GM18907 (cell line): ENCODE measurements around the gene PTPN23.

Experiments used
- ATAC-seq: cut with Tn5 transposase; IDR thresholded peaks from one replicate; pipeline ENCODE4 v1.9.1; 2021; ENCODE audit warnings: mild to moderate bottlenecking, moderate library complexity; ENCODE audit not compliant: unreplicated experiment

Gene PTPN23

GRCh38 chr3:47404955-47405790, 24.4 kb downstream of the PTPN23 start:
- no peak for ATAC-seq

- ATAC-seq: no peak
Observed at GRCh38 chr3:47405820-47406761, 25.3 kb downstream of the PTPN23 start.

GRCh38 chr3:47406762-47407149, 25.9 kb downstream of the PTPN23 start:
- ATAC-seq: no peak

- no peak for ATAC-seq
Observed at GRCh38 chr3:47407237-47407636, 26.4 kb downstream of the PTPN23 start.

GRCh38 chr3:47407896-47408838, 27.3 kb downstream of the PTPN23 start:
- no peak for ATAC-seq

GRCh38 chr3:47408839-47409229, 28.0 kb downstream of the PTPN23 start:
- no peak for ATAC-seq

- no peak for ATAC-seq
Observed at GRCh38 chr3:47409284-47409683, 28.5 kb downstream of the PTPN23 start.

- no peak for ATAC-seq
Observed at GRCh38 chr3:47409688-47410416, 29.0 kb downstream of the PTPN23 start.

GRCh38 chr3:47410417-47410720, 29.5 kb downstream of the PTPN23 start:
- no peak for ATAC-seq

GRCh38 chr3:47410801-47411646, 30.2 kb downstream of the PTPN23 start:
- no peak for ATAC-seq

GRCh38 chr3:47411696-47412452, 31.1 kb downstream of the PTPN23 start:
- ATAC-seq: no peak

- no peak for ATAC-seq
Observed at GRCh38 chr3:47412453-47412756, 31.6 kb downstream of the PTPN23 start.

- no peak for ATAC-seq
Observed at GRCh38 chr3:47412842-47413520, 32.2 kb downstream of the PTPN23 start.

- no peak for ATAC-seq
Observed at GRCh38 chr3:47413751-47414150, 32.9 kb downstream of the PTPN23 start.

- ATAC-seq: no peak
Observed at GRCh38 chr3:47414161-47414564, 33.3 kb downstream of the PTPN23 start.

GRCh38 chr3:47414666-47415587, 34.1 kb downstream of the PTPN23 start:
- ATAC-seq: no peak

GRCh38 chr3:47416041-47416440, 35.2 kb downstream of the PTPN23 start:
- ATAC-seq: no peak
